GF-D8 (cell line): ENCODE data around the gene EBP.

ENCODE experiments used
- DNase-seq: peaks from one replicate; lab custom pipeline; 2025; lab: John Stamatoyannopoulos, UW

Gene EBP

GRCh38 chrX:48493890-48494364 lies 27.7 kb upstream of the EBP start:
- no peak for DNase-seq

- DNase-seq, result no peak
Measured at GRCh38 chrX:48496660-48497059, 24.9 kb upstream of the EBP start.

DNA sequence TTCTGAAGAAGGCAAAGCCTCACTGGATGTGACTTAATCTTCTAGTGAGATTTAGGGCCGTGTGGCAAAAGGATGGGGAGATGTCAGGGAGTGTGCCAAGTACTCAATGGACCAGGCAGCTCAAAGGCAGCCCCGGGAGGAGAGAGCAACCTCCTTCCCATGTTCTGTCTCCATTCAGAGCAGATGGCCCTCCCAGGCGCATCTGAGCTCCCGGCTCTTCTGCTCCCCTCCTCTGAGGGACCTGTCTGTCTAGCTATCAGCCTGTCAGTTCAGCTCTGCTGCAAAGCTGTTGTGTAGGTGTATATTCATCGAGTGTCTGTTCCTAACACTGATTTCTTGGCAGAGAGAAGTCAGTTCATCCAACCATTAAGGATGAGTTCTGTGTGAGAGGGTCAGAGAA lies 23.7 kb upstream of the EBP start:
- no peak for DNase-seq

- no peak for DNase-seq
Measured at GRCh38 chrX:48498374-48498809, 23.2 kb upstream of the EBP start.

- no peak for DNase-seq
Measured at GRCh38 chrX:48504261-48504660, 17.3 kb upstream of the EBP start.

DNA sequence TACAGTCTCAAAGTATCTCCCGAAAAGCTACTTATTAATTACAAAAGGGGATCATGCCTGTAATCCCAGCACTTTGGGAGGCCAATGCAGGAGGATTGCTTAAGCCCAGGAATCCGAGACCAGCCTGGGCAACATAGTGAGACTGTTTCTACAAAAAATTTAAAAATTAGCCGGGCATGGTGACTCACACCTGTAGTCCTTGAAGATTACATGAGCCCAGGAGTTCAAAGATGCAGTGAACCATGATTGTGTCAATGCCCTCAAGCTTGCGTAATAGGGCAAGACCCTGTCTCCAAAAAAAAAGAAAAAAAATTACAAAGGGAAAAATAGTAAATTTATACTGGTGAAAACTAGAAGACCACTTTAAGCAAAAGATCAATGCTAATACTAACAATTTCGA lies 16.1 kb upstream of the EBP start:
- no peak for DNase-seq

DNA sequence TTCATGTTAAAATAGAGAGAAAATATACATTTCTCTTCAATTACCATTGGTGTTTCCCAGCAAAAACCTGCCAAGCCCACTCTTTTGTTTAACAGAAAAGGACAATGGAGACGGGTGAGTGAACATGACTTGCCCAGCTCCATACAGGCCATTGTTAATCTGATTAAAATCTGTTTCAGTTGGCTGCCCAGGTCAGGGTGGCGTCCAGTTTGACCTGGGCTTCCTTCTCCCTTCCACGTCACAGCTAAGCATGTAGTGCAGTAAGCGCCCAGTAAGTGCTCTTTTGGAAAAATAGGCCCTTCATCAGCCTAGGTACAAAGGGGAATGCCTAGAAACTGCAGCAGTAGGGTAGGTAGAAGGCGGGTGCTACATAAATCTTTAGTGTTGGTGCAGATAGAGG lies 14.4 kb upstream of the EBP start:
- no peak for DNase-seq

- peak; percentile 1 for DNase-seq
Measured at GRCh38 chrX:48508400-48509244, 13.0 kb upstream of the EBP start, which contains the start of gene PORCN. PORCN (plus strand) TSS chrX:48508992; CDS start chrX:48509821, 829 bp downstream.

DNA sequence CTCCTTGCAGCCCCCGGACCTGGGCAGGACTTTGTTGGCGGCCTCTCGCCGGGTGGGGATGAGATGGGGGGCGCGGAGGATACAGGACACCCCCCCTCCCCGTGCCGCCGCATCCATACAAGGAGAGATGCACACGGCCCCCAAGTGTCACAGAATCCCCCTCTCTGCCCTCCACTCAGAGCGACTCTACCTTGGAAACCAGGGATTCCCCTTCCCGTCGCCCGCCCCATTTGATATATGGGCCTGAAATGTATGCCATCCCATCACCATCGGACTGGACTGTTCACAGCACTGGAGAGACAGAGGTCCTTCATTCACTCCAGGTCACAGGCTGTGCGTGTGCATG lies 12.4 kb upstream of the EBP start:
- DNase-seq, result no peak

DNA sequence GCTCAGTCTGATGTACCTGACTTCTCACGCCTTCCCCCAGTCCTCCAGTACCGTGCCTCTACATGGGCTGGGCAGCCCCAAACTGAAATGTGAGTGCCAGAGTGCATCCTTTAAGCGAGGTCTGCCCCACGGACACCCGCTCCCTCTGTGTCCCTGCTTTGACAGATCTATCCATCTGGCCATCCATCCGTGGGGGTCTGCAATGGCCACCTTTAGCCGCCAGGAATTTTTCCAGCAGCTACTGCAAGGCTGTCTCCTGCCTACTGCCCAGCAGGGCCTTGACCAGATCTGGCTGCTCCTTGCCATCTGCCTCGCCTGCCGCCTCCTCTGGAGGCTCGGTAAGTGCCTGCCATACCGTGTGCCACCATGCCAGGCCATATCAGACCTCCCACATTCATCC lies 12.0 kb upstream of the EBP start:
- no peak for DNase-seq

DNA sequence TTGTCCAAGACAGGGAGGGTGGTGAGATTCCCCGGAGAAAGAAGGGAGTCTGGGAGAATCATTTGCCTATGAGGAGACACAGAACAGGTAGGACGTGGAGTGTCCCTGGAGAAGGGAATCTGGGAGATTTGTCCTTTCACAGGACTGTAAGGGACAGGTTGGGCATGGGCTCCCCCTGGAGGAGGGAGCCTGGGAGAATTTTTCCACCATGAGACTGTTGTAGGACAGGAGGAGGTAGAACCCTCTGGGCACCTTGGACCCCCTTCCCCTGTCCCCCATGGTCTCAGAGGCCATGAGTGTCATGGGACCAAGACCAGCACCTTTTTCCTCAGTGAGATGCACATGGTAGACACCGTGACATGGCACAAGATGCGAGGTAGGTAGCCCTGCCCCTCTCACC lies 10.0 kb upstream of the EBP start:
- no peak for DNase-seq

DNA sequence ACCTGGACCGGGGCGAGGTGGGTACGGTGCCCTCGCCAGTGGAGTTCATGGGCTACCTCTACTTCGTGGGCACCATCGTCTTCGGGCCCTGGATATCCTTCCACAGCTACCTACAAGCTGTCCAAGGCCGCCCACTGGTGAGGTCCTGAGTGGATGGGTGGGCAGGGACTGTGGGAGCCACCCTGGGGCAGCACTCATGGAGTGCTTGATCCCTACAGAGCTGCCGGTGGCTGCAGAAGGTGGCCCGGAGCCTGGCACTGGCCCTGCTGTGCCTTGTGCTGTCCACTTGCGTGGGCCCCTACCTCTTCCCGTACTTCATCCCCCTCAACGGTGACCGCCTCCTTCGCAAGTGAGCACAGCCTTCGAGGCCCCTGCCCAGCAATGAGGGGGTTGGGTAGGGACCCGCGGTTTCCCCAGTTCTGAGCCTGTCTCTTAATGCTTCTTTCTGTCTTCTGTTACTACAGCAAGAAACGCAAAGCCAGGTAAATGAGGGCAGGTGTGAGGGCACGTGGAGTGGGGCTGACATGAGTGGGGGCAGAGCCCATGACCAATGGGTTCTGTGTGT lies 9.2 kb upstream of the EBP start:
- no peak for DNase-seq

GRCh38 chrX:48513670-48514069 lies 7.9 kb upstream of the EBP start:
- DNase-seq, result no peak

DNA sequence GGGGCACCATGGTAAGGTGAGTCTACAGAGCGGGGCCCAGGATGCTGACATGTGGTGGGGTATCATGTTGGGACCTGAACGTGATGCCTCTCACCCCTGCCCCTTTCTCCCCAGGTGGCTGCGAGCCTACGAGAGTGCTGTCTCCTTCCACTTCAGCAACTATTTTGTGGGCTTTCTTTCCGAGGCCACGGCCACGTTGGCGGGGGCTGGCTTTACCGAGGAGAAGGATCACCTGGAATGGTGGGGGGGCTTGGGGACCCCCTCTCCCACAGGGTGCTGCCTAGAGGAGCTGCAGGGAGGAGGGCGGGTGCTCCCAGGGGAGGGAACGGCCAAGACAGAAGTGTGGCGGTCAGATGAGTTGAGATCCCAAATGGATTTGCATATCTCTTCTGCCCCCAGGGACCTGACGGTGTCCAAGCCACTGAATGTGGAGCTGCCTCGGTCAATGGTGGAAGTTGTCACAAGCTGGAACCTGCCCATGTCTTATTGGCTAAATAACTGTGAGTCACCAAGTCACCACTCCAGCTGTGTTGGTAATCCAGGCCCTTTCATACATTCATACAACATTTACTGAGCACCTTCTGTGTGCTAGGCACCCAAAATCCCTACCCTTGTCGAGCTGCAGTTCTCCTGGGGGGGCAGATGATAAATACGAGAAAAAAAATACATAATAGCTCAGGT lies 7.3 kb upstream of the EBP start:
- DNase-seq, result no peak

- no peak for DNase-seq
Measured at GRCh38 chrX:48514868-48515460, 6.6 kb upstream of the EBP start.

GRCh38 chrX:48515842-48516241 lies 5.8 kb upstream of the EBP start:
- no peak for DNase-seq

- no peak for DNase-seq
Measured at GRCh38 chrX:48516285-48516684, 5.3 kb upstream of the EBP start.

GRCh38 chrX:48516987-48517386 lies 4.6 kb upstream of the EBP start:
- no peak for DNase-seq

- peak; percentile 21 for DNase-seq
Measured at GRCh38 chrX:48519481-48519880, 2.1 kb upstream of the EBP start.

DNA sequence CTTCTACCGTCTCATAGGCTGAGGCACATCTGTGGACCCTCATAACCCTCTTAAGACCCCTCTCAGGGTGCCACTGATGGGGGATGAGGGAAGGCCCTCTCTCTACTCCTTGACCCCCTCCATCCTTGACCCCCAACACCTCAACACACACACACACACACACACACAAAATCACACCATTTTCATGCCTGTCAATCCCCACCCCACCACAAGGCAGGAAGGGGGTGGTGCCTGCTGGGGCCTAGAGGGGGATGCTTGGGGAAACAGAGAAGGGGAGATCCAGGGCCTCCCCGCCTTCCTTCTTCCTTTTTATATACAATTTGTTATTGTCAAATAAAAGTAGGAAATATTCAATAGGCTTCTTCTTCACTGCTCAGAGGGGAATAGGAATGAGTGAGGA lies 1.2 kb upstream of the EBP start:
- no peak for DNase-seq

GRCh38 chrX:48520976-48521352 lies 644 bp upstream of the EBP start:
- DNase-seq, result no peak

DNA sequence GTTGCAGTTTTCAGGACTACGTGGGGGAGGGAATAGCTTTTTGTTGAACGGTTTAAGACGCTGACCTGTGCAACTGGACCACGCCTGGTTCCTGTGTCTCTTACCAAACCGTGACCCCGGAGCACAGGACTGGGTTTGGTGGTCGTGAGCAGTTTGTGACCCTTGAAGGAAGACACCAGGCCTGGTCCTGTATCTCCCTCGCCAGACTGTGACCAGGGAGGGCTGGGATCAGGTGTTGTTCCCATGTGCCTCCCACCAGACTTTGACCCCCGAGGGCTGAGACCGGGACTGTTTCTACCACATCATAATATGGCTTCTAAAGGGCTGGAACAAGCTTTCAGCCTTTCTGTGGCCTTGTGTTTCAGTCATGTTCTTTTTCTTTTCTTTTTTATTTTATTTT lies 683 bp downstream of the EBP start:
- DNase-seq, result no peak

- no peak for DNase-seq
Measured at GRCh38 chrX:48523682-48524081, 2.1 kb downstream of the EBP start.
